ENCODE measurements around the gene DSE.

DSE gene

GRCh38 chr6:116386581-116387299 lies 16.0 kb downstream of the DSE start:
- no peak for DNase-seq (ENCODE audit: low read depth in 2 of 2, low spot score in 1 of 2)

- DNase-seq (ENCODE audit: low read depth in 2 of 2, low spot score in 1 of 2): no peak
Measured at GRCh38 chr6:116387374-116387773, 16.6 kb downstream of the DSE start.

- no peak for DNase-seq (ENCODE audit: low read depth in 2 of 2, low spot score in 1 of 2)
Measured at GRCh38 chr6:116388924-116389323, 18.2 kb downstream of the DSE start.

- DNase-seq (ENCODE audit: low read depth in 2 of 2, low spot score in 1 of 2): no peak
Measured at GRCh38 chr6:116389357-116389756, 18.6 kb downstream of the DSE start.

GRCh38 chr6:116390581-116390980 lies 19.8 kb downstream of the DSE start:
- no peak for DNase-seq (ENCODE audit: low read depth in 2 of 2, low spot score in 1 of 2)

GRCh38 chr6:116392132-116393013 lies 21.6 kb downstream of the DSE start:
- DNase-seq (ENCODE audit: low read depth in 2 of 2, low spot score in 1 of 2): no peak

- DNase-seq (ENCODE audit: low read depth in 2 of 2, low spot score in 1 of 2): no peak
Measured at GRCh38 chr6:116393430-116393829, 22.7 kb downstream of the DSE start.

- no peak for DNase-seq (ENCODE audit: low read depth in 2 of 2, low spot score in 1 of 2)
Measured at GRCh38 chr6:116395647-116396046, 24.9 kb downstream of the DSE start.

- no peak for DNase-seq (ENCODE audit: low read depth in 2 of 2, low spot score in 1 of 2)
Measured at GRCh38 chr6:116396441-116396840, 25.7 kb downstream of the DSE start.

- DNase-seq (ENCODE audit: low read depth in 2 of 2, low spot score in 1 of 2): no peak
Measured at GRCh38 chr6:116397914-116398313, 27.2 kb downstream of the DSE start.

- no peak for DNase-seq (ENCODE audit: low read depth in 2 of 2, low spot score in 1 of 2)
Measured at GRCh38 chr6:116398316-116399010, 27.7 kb downstream of the DSE start.

- DNase-seq (ENCODE audit: low read depth in 2 of 2, low spot score in 1 of 2): no peak
Measured at GRCh38 chr6:116399287-116399686, 28.5 kb downstream of the DSE start.

- DNase-seq (ENCODE audit: low read depth in 2 of 2, low spot score in 1 of 2): no peak
Measured at GRCh38 chr6:116400328-116400727, 29.6 kb downstream of the DSE start.

- no peak for DNase-seq (ENCODE audit: low read depth in 2 of 2, low spot score in 1 of 2)
Measured at GRCh38 chr6:116402108-116402937, 31.6 kb downstream of the DSE start.

GRCh38 chr6:116403205-116403604 lies 32.5 kb downstream of the DSE start:
- DNase-seq (ENCODE audit: low read depth in 2 of 2, low spot score in 1 of 2): no peak

- no peak for DNase-seq (ENCODE audit: low read depth in 2 of 2, low spot score in 1 of 2)
Measured at GRCh38 chr6:116404696-116405095, 33.9 kb downstream of the DSE start.

GRCh38 chr6:116405138-116405537 lies 34.4 kb downstream of the DSE start:
- DNase-seq (ENCODE audit: low read depth in 2 of 2, low spot score in 1 of 2): no peak

GRCh38 chr6:116405652-116406356 lies 35.1 kb downstream of the DSE start:
- no peak for DNase-seq (ENCODE audit: low read depth in 2 of 2, low spot score in 1 of 2)

GRCh38 chr6:116406678-116407345 lies 36.1 kb downstream of the DSE start:
- DNase-seq (ENCODE audit: low read depth in 2 of 2, low spot score in 1 of 2): no peak

- no peak for DNase-seq (ENCODE audit: low read depth in 2 of 2, low spot score in 1 of 2)
Measured at GRCh38 chr6:116408491-116408890, 37.7 kb downstream of the DSE start.

Measured in stimulated activated CD8-positive, alpha-beta memory T cell treated with anti-CD3 and anti-CD28 coated beads, Interleukin-4, amount 100 ng/mL, for 4 hours (primary cell).